Neutrophil (primary cell): ENCODE measurements around the gene CFAP251.

ENCODE experiments used
- H3K27ac ChIP-seq: fragments of 200-600 bp; sonication (generic); 2 replicates; pipeline ENCODE4 v1.5.1; 2016; ENCODE audit warnings: mild to moderate bottlenecking, moderate library complexity
- H3K27me3 ChIP-seq: fragments of 200-600 bp; sonication (generic); 2 replicates; pipeline ENCODE4 v1.6.0; 2016; ENCODE audit warnings: mild to moderate bottlenecking
- H3K36me3 ChIP-seq: fragments of 200-600 bp; sonication (generic); 2 replicates; pipeline ENCODE4 v1.5.1; 2017
- H3K4me1 ChIP-seq, 2 experiments: fragments of 200-600 bp in 1 of 2; sonication (generic) in 1 of 2; 1 replicate in 1 of 2; 2 replicates in 1 of 2; pipeline versions ENCODE4 v1.5.1 to v1.6.1; 2013 to 2016; ENCODE audit warnings: low read depth in 1 of 2, low read length in 1 of 2, mild to moderate bottlenecking in 1 of 2, moderate library complexity in 1 of 2; ENCODE audit not compliant: control insufficient read depth in 1 of 2, insufficient read depth in 1 of 2
- H3K4me3 ChIP-seq, 2 experiments: fragments of 200-600 bp in 1 of 2; sonication (generic) in 1 of 2; 1 replicate in 1 of 2; 2 replicates in 1 of 2; pipeline ENCODE4 v1.5.1; 2013 to 2016; ENCODE audit warnings: low read depth in 1 of 2, low read length in 1 of 2, mild to moderate bottlenecking in 1 of 2, moderate library complexity in 1 of 2
- H3K9me3 ChIP-seq: fragments of 200-600 bp; sonication (generic); 2 replicates; pipeline ENCODE4 v1.5.1; 2016
- TF ChIP-seq, protein P1 (sequence below): fragments of 200-600 bp; sonication (generic); IDR thresholded peaks from 2 replicates; pipeline ENCODE4 v1.5.1; 2016; ENCODE audit warnings: antibody characterized with exemption

The CFAP251 gene

GRCh38 chr12:121996945-121997612 is 78.7 kb downstream of the CFAP251 start:
- TF ChIP-seq, protein P1, sequence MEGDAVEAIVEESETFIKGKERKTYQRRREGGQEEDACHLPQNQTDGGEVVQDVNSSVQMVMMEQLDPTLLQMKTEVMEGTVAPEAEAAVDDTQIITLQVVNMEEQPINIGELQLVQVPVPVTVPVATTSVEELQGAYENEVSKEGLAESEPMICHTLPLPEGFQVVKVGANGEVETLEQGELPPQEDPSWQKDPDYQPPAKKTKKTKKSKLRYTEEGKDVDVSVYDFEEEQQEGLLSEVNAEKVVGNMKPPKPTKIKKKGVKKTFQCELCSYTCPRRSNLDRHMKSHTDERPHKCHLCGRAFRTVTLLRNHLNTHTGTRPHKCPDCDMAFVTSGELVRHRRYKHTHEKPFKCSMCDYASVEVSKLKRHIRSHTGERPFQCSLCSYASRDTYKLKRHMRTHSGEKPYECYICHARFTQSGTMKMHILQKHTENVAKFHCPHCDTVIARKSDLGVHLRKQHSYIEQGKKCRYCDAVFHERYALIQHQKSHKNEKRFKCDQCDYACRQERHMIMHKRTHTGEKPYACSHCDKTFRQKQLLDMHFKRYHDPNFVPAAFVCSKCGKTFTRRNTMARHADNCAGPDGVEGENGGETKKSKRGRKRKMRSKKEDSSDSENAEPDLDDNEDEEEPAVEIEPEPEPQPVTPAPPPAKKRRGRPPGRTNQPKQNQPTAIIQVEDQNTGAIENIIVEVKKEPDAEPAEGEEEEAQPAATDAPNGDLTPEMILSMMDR = no peak
- peaks cover 20% of the 10 kb centered on the region for H3K27me3 ChIP-seq
- no peak overlapping the region for H3K27ac ChIP-seq
- H3K36me3 ChIP-seq = no peaks in the 10 kb centered on the region
- no peak overlapping the region for H3K4me3 ChIP-seq
- no peaks in the 10 kb centered on the region for H3K9me3 ChIP-seq
- no peaks in the 10 kb centered on the region for H3K4me1 ChIP-seq

DNA sequence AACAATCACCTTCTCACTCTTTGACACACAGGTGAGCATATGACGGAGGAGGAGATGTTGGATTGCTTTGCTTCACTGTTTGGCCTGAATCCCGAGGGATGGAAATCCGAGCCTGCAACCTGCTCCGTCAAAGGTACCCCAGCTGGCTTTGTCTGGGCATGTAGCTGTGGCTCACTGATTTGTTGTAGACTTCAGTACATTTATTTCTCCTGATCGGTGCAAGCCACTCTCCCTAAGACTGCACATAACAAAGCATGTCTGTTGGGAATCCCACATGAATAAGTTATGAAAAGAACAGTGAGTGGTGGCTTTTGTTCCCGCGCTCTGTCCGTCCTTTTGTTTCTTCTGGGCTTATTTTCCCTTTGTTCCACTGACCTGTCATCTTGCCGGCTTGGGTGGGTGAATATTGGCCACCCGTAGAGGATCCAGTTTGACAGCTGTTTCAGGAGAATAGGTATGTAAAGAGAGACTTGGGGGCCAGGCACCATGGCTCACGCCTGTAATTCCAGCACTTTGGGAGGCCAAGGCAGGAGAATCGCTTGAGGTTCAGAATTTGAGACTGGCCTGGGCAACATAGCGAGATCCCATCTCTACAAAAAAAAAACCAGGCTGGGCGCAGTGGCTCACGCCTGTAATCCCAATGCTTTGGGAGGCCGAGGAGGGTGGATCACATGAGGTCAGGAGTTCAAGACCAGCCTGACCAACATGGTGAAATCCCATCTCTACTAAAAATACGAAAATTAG is 83.2 kb downstream of the CFAP251 start:
- no peaks in the 10 kb centered on the region for H3K36me3 ChIP-seq
- peaks cover 51% of the 10 kb centered on the region for H3K27me3 ChIP-seq
- H3K4me1 ChIP-seq = no peaks in the 10 kb centered on the region
- H3K4me3 ChIP-seq = no peak overlapping the region
- TF ChIP-seq, protein P1 = no peak
- no peak overlapping the region for H3K27ac ChIP-seq
- H3K9me3 ChIP-seq = no peaks in the 10 kb centered on the region

GRCh38 chr12:122003651-122004611 is 85.5 kb downstream of the CFAP251 start:
- Histone ChIP-seq H3K4me1 (no peaks in the 10 kb centered on the region), H3K27ac (no peak overlapping the region), H3K4me3 (no peak overlapping the region), H3K9me3 (no peaks in the 10 kb centered on the region), H3K27me3 (peaks cover 51% of the 10 kb centered on the region), H3K36me3 (no peaks in the 10 kb centered on the region)
- TF ChIP-seq, protein P1 = no peak

DNA sequence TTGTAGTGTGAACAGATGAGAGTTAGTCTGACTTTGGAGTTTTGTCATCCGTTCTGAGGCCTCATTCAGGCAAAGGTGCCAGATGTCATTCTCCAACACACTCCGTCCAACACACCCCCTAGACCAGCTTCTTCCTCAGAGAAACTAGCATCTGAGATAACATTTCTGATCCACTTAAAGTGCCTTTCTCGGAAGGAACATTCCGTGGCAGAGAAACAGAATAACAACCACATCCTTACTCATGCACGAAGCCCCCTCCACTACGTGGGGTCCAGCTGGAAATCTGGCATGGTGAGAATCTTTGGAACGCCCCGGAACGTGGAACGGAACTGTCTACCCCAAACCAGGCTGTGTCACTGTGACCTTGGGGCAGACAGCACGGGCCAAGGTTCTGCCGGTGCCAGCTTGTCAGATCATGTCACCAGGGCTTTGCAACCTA is 86.3 kb downstream of the CFAP251 start:
- H3K4me1 ChIP-seq = no peaks in the 10 kb centered on the region
- no peak overlapping the region for H3K4me3 ChIP-seq
- H3K27ac ChIP-seq = no peak overlapping the region
- TF ChIP-seq, protein P1 = no peak
- H3K9me3 ChIP-seq = no peaks in the 10 kb centered on the region
- no peaks in the 10 kb centered on the region for H3K36me3 ChIP-seq
- H3K27me3 ChIP-seq = peaks cover 51% of the 10 kb centered on the region

GRCh38 chr12:122005252-122005776 is 86.9 kb downstream of the CFAP251 start:
- H3K4me1 ChIP-seq = no peaks in the 10 kb centered on the region

More at GRCh38 chr12:122005252-122005776, 86.9 kb downstream of the CFAP251 start:
- Histone ChIP-seq H3K4me3 (no peak overlapping the region), H3K36me3 (no peaks in the 10 kb centered on the region), H3K27me3 (peaks cover 51% of the 10 kb centered on the region), H3K27ac (no peak overlapping the region), H3K9me3 (no peaks in the 10 kb centered on the region)
- TF ChIP-seq, protein P1 = no peak
